ENCODE measurements around the gene VPS4A.
"Not testable (repeated sequence)": the region's sequence is repeated elsewhere in the genome, so short reads cannot be mapped to it uniquely, and the experiment has no call there.

The VPS4A gene

DNA sequence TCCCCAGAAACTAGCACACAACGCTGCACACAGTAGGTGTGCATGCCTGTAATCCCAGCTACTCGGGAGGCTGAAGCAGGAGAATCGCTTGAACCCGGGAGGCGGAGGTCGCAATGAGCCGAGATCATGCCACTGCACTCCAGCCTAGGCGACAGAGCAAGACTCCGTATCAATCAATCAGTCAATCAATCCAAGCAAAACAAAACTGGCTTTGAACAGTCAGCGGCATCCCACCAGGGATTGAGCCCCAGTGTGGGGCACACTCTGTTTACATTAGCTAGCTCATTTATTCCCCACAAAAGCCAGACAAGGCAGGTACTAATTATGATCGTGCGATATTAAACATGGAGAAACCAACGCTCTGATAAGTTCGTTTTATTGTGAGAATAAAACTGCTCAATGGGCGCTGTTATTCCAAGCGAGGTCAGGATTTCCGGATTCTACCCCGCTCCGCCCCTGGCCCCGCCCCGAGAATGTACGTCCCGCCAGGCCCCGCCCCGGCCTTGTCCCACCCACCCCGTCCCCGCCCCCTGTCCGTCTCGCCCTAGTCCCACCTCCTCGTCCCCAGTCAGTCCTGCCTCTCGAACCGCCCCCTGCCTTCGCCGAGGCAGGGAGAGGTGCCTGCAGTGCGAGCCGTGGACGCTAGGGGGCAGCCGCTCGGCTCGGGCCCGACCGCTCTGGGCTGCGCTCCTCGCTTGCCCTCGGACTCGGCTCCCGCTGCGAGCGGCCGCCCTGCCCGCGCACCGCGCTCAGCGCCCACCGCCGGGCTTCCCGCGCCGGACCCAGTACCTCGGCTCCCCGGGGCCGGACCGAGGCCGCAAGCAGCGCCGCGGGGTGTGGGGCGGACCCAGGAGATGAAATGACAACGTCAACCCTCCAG, at the start of gene VPS4A:
TSS of gene VPS4A (plus strand) at position 698 of the 880 bp plus-strand sequence. CDS start at position 860, 162 bp downstream.
- DNase-seq (ENCODE audit: low read depth in 2 of 2): peak; percentile 95 to 96

DNA sequence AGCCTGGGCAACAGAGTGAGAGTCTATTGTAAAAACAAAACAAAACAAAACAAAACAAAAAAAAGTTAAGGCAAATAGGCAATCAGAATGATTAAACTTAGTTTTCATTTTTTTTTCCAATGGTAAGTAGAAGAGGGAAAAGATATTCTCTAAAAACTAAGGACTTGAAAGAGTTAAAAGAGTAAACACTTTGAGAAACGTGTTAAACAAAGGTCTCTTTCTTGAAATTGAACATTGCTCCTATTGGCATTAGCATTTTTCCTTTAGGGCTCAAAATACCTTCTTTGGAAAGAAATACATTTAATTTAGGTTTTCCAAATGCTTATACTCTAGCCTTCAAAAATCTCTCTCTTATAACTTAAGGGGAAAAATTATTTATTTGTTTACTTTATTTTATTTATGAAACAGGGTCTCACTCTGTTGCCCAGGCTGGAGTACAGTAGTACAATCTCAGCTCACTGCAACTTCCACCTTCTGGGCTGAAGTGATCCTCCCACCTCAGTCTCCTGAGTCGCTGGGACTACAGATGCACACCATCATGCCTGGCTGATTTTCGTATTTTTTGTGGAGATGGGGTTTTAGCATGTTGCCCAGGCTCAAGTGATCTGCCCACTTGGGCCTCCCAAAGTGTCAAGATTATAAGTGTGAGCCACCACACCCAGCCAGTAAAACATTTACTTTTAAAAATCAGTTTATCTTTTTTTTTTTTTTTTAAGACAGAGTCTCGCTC, 44.7 kb upstream of the VPS4A start:
- DNase-seq (ENCODE audit: low read depth in 2 of 2): no peak

DNA sequence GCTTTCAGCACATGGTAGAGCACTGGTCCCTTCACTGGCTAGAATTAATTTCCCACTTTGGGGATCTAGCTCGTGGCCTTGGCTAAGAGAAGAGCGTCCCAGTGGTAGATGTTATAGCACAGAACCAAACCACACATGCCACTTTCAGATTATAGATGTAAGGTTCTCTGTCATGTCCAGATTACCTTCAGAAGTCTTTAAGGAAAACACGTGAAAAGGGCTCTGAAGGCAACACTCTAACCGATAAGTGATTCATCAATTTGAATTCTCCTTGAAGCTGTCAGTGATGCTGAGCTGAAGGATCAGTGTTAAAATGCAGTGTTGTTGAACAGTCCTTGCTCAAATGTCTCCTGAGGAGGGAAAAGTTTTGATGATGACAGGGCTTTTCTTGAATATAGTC, 43.5 kb upstream of the VPS4A start:
- no peak for DNase-seq (ENCODE audit: low read depth in 2 of 2)

DNA sequence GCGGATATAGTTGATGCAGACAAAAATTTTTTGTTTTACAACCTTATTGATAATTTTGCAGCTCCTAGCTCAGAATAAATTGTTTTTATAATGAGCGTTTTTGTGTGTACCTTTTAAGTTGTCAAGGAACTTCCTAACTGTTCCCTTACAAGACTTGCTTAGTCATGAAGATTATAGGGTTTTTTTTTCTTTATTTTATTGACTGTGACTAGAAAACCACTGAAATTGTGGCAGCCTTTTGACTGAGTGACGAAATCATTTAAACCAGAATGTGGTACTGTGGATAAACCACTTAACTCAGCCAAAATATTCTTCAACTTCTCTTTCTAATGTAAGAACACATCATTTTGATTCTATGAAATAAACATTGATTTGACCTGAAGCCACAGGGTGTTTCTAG, 40.8 kb upstream of the VPS4A start:
- no peak for DNase-seq (ENCODE audit: low read depth in 2 of 2)

DNA sequence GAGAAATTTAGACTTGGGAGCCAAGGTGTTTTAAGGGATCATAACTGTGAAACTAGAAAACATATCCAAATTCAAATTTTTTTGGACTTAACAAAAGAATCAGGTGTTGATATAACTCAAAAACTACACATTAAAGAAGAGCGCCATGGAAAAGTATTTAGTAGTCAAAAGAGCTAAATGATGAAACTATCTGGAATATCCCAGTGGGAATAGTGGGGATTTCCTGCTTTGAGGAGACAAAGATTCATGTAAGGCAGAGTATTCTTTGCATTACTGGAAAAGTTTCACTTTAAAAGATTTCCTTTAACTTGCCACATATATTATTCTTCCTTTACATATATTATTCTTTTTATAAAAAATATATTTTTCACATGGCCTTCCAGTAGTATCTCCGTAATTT, 40.3 kb upstream of the VPS4A start:
- DNase-seq (ENCODE audit: low read depth in 2 of 2): no peak

DNA sequence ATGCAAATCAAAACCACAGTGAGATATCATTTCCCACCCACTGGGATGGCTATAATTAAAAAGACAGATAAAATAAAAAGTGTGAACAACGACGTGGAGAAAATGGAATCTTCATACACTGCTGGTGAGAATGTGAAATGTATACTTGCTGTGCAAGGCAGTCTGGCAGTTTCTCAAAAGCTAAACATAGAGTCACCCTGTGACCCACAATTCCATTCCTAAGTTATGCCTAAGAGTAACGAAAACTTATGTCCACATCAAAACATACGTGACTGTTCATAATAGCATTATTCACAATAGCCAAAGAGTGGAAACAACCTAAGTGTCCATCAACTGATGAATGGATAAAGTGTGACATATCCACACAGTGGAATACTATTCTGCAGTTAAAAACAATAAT, 38.1 kb upstream of the VPS4A start:
- no peak for DNase-seq (ENCODE audit: low read depth in 2 of 2)

DNA sequence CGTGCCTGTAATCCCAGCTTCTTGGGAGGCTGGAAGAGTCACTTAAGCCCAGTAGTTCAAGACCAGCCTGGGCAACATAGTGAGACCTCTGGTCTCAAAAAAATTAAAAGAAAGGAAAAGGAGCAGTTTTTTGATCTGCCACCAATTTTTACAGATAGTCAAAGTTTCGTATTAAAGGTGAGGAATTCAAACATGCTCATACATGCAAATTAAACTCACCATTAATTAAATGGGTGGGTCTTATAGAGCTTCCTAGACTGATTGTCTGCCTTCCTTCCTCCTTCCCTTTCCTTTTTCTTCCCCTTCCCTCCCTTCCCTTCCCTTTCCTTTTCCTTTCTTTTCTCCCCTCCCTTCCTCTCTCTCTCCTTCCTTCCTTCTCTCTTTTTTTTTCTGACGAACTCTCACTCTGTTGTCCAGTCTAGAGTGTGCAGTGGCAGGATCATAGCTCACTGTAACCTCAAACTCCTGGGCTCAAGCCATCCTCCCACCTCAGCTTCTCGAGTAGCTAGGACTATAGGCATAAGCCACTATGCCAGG, 36.4 kb upstream of the VPS4A start:
- DNase-seq (ENCODE audit: low read depth in 2 of 2): no peak

DNA sequence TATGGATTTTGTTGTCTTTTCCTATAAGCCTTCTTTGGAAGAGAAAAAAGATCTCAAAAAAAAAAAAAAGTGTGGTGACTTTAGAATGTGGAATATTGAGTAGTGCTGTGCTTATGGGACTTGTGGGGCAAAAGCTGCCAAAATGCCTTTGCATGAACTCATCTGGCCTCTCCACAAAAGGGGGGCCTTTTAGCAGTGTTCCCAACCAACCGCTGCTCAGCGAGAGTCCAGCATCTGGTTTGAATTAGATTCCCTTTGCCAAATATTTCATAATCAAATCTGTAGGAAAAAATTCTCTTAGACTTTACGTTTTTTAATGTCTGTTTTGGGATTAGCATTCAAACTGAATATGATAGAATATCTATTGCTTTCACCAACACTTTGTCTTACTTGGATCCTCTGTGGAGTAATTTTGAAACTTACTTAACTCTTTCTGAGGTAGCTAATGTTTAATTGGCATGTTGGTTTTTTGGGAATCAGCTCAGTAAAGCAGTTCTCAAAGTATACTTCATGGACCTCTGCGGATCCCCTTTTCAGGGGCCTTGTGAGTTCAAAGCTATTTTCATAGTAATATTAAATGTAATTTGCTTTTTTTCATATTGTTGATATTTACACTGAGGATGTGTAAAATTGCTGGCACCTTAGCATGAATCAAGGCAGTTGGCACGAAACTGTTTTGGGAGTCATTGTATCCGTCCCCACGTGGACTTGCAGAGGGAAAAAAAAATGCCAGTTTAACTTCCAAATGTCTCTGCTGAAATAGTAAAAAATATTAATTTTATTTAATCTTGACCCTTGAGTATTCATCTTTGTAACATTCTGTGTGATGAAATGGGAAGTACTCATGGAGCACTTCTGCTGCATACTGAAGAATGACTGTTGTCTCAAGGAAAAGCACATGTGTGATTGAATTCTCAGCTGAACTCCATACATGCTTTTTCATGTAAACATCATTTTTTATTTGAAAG, 34.7 kb upstream of the VPS4A start:
- DNase-seq (ENCODE audit: low read depth in 2 of 2): no peak

DNA sequence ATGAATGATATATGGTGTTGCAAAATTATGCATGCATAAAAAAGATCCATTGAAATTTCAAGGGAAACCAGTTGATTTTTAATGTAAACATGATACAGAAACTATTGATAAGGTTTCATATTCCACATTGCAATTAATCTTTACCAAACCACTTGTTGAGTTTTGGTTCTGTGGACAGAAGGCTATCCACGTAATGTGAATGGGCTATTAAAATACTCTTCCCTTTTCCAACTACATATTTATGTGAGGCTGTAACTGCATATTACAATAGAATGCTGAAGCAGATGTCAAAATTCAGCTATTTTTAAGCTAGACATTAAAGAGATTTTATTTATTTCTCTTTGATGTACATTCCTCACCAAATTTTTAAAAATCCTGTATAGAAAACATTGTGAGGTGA, 33.7 kb upstream of the VPS4A start:
- DNase-seq (ENCODE audit: low read depth in 2 of 2): no peak

DNA sequence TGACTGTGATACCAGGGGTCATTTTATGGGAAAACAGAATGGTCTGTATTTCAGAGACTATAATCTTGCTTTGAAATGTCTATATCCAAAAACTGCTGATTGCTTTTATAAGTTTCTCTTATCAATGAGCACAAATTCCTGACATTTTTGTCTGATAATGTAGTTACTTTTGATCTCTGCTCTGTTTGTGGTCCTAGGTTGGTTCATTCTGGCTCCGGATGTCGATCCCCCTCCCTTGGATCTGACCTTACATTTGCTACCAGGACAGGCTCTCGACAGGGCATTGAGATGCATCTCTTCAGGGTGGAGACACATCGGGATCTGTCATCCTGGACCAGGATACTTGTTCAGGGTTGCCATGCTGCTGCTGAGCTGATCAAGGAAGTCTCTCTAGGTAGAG, 27.3 kb upstream of the VPS4A start:
- no peak for DNase-seq (ENCODE audit: low read depth in 2 of 2)

DNA sequence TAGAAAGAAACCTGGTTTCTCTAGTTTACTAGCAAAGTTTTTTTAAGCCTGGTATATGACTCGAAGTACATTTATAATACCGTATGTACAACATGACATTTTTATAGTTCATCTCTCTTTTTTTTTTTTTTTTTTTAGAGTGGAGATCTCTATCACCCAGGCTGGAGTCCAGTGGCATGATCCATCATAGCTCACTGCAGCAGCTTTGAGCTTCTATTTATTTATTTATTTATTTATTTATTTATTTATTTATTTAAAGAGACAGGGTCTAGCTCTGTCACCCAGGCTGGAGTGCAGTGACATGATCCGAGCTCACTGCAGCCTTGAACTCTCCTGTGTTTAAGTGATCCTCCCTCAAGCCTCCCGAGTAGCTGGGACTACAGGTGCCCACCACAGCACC, 25.9 kb upstream of the VPS4A start:
- no peak for DNase-seq (ENCODE audit: low read depth in 2 of 2)

DNA sequence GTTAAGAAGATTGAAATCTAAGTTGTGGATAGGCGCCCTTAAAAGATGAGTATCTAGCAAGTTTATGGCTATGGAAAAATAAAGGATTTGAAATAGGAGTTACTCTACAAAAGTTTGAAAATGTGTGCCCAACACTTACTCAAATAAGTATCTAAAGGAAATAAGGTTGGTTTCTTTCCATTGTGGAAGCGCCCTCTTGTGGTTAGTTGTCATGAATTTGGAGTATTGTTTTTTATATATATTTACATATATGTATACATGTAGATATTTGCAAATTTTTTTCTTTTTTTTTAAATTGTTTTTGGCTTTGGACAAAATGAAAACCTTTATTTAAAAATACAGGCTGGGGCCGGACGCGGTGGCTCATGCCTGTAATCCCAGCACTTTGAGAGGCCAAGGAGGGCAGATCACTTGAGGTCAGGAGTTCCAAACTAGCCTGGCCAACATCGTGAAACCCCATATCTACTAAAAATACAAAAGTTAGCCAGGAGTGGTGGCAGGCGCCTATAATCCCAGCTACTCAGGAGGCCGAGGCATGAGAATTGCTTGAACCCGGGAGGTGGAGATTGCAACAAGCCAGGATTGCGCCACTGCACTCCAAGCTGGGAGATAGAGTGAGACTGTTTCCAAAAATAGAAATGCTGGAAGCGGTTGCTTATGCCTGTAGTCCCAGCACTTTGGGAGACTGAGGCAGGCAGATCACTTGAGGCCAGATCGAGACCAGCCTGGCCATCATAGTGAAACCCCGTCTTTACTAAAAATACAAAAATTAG, 24.0 kb upstream of the VPS4A start:
- DNase-seq (ENCODE audit: low read depth in 2 of 2): peak in 1 of 2 donors; percentile 9

DNA sequence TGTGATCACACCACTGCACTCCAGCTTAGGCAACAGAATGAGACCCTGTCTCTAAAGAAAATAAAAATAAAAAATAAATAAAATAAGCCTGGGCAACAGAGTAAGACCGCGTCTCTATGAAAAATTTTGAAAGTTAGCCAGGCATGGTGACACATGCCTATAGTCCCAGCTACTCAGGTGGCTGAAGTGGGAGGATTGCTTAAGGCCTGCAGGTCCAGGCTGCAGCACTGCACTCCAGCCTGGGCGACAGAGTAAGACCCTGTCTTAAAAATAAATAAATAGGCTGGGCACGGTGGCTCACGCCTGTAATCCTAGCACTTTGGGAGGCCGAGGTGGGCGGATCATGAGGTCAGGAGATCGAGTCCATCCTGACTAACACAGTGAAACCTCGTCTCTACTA, 19.5 kb upstream of the VPS4A start:
- DNase-seq (ENCODE audit: low read depth in 2 of 2): not testable (repeated sequence)

DNA sequence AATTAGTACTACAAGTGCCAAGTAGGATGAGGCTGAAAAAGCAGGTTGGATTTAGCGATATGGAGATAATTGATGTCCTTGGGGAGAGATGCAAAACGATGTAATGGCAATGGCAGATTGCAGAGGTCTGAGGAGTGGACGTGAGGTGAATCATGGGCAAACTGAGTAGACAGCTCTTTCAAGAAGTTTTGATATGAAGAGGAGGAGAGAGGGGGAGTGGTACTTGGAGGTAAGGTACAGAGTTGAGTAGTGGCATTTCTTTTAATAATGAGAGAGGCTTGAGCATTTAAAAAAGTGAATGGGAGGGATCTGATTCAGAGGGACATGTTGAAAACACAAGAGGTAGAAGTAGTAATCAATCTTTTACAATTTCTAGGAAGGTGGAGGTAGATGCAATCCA, 17.7 kb upstream of the VPS4A start:
- DNase-seq (ENCODE audit: low read depth in 2 of 2): no peak

DNA sequence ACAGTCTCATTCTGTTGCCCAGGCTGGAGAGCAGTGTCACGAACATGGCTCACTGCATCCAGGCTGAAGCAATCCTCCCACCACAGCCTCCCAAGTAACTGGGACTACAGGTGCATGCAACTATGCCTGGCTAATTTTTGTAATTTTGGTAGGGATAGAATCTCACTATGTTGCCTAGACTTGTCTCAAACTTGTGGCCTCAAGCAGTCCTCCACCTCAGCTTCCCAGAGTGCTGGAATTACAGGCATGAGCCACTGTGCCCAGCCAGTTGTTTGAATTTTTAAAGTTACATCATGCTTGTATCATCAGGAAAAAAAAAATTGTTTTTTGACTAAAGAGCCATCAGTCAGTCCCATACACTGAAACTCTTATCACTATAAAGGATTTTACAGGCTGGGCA, 17.1 kb upstream of the VPS4A start:
- DNase-seq (ENCODE audit: low read depth in 2 of 2): no peak

DNA sequence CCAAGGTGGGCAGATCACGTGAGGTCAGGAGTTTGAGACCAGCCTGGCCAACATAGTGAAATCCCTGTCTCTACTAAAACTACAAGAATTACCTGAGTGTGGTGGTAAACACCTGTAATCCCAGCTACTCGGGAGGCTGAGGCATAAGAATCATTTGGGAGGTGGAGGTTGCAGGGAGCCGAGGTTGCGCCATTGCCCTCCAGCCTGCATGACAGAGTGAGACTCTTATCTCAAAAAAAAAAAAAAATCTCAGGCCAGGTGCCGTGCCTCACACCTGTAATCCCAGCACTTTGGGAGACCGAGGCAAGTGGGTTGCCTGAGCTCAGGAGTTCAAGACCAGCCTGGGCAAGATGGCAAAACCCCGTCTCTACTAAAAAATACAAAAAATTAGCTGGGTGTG, 14.4 kb upstream of the VPS4A start:
- DNase-seq (ENCODE audit: low read depth in 2 of 2): not testable (repeated sequence)

DNA sequence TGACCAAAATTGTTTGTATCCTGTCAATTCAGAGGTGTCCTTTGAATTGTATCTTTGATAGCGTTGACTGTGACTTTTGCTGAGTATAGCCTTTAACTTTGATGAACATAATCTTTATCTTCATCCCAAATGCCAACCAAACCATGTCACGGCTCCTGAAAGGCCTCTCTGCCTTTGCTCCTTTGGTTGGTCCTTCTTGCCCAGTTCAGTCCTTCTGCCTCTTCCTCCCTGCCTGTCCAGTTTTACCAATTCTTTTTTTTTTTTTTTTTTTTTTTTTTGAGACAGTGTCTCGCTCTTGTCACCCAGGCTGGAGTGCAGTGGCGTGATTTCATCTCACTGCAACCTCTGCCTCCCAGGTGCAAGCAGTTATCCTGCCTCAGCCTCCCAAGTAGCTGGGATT, 12.9 kb upstream of the VPS4A start:
- no peak for DNase-seq (ENCODE audit: low read depth in 2 of 2)

DNA sequence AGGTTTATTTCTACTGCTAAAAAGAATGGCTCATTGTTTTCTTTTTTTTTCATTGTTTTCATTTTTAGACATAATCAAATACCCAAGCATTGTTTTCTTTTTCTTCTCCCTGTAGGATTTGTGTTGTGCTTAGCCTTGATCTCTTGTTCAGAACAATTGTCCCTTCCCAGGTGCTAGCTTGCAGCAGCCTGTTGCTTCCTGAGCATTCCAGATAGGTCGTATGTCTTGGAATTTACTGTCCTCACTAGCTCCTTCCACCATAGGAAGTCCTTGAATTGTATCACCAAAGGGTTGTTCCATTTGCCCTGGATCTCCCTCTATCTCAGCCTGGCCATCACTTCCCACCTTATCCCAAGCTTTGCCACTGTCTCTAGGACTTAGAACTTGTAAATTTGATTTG, 10.0 kb upstream of the VPS4A start:
- DNase-seq (ENCODE audit: low read depth in 2 of 2): no peak

DNA sequence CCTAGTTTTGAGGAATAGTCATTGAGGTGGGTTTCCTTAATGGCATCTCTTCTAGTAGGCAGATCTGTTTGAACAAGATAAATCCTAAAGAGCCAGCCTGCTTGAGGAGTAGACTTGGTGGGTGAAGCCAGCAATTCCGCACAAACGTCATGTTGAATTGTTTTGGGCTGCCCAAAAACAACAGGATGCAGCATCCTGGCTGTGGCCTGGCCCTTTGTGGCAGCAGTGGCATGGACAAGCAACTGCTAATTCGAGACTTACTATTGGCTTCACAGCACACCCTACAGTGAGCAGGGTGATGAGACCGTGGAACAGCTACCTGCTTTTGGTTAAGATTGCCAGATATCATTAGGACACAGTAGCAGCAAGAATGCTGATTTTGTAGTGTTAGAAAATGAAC, 9.3 kb upstream of the VPS4A start:
- no peak for DNase-seq (ENCODE audit: low read depth in 2 of 2)

DNA sequence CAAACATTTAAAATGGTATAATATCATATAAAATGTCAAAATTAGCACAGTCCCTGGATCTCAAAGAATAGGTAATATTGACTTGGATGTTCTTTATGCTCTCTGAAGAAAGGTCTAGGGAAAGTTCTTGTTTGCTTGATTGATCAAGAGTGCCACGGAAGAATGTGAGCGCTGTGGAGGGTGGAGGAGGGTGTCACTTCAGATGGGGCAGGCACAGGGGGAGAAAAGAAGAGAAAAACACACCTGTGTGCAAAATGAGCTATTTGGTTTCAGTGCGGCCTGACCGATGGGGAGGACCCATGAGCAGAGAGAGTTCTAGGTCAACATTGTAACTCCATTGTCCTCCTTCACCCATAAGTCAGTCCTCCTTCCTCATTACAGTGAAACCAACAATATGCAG, 8.8 kb upstream of the VPS4A start:
- no peak for DNase-seq (ENCODE audit: low read depth in 2 of 2)

DNA sequence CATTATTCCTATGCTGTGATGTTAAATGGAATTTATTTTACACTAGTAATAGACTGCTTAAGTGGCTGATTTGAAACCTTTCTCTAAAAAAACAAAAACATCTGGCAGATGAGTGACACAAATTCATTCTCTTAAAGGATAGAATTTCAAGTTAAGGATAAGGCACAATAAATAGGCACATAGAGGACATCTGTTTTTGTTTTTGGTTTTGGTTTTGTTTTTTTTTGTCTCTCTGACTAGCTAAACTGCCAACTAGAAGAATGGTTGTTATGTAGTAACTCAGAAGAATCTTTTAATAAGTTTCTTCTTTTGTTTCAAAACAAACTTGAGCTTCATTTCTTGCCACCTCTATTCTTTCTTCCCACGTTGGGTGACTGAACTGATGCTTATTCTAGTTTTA, 5.1 kb upstream of the VPS4A start:
- DNase-seq (ENCODE audit: low read depth in 2 of 2): no peak

All from stimulated activated CD8-positive, alpha-beta memory T cell treated with anti-CD3 and anti-CD28 coated beads, Interleukin-2, amount 100 ng/mL, for 1 hour (primary cell).